Ramos (cell line): ENCODE measurements around the gene MUC15.

ENCODE experiments used
- in situ Hi-C: fragments of 300-500 bp; cut with MboI; formaldehyde crosslinking; loops from one replicate; pipeline ENCODE4 v1.14.3; 2022; ENCODE audit warnings: low sequenced_read_pairs; ENCODE audit not compliant: unreplicated experiment

Gene MUC15

DNA sequence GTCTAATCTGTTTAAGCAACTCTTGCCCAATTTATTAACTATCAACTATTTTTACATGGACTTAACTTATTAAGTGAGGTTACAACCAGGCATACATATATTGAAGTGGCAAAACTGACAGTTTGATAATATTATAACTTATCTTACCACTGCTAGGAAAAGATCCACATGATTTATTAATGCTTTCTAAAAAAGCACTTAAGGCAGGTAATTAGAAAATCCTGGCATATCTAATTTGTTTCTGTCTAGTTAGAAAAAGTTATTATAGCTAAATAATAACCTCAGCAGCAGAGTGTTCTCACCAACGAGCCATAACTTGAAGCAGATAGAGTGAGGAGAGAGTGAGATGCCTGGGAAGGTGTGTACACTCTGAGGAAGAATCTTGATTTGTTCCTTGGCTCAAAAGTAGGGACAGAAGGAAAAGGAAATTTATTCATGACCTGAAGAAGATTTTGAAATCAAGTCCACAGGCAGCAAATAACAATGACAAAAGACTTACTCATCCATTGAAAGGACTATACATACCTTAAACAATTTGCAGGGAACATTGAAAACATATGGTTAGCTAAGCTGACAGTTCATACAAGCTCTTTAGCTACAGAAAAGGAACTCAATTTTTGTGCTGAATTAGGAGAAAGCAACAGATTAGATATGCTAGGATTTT is 7.1 kb upstream of the MUC15 start:
- in situ Hi-C loops, result no loop called here

DNA sequence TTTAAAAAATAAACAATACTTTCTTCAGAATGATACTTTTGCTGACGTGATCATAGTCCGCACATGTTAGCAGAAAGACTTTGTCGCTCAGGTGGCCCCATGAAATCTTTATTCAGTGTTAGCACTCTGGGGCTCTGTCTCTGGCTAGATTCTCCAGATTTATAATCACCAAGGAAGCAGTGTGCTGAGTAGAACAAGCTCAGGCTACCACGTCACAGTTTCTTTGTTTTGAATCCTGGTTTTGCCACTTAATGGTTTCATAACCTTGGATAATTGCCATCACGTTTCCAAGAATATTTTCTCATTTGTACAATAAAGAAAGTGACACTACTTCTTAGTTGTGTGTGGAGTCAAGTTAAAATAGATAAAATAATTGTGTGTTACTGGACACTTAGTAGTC is 3.9 kb upstream of the MUC15 start:
- in situ Hi-C loops, result no loop called here

DNA sequence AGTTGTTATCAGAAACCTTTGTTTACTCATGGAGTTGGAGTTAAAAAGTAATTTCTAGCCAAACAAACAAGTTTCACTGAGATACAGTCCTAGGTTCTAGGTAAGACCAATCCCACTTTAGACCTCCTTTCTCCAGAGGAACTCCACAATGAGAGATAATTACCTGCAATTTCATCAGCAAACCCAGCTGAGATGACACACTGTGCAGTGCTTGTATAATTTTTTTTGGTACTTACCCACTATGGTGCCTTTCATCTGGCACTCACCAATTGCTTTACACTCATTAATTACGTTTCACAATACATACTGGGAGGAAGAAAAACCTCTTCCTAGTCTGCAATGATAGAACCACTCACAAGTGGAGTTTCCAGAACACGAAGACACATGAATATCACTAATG is 1.8 kb upstream of the MUC15 start:
- in situ Hi-C loops, result no loop called here

DNA sequence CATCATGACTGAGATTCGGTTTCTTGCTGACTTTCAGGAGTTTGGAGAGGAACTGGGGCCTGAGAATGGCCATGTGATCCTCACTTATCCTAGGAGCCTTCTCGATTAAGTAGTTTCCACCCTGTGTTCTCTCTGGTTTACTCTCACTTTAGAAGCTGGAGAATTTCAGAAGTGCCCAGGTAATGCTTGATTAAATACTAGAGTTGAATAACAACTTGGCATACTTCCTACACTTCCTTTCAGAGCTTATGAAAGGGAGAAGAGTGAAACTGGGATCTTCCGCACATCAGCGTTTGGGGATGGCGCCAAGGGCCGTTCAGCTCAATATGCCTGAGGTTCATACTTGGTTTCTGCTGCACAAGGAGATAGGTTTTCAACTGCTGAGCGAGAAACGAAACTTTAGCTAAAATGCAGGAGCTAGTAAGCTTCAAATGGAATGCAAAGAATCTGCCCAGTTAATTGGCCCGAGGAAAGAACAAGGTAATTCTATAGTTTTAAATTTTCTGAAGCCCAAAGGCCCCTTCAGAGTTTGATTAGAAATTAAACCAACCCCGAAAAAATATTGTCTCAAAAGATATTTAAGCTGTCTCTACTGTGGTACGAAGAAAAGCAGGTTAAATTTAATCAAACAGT is 823 bp upstream of the MUC15 start:
- in situ Hi-C loops, result no loop called here

DNA sequence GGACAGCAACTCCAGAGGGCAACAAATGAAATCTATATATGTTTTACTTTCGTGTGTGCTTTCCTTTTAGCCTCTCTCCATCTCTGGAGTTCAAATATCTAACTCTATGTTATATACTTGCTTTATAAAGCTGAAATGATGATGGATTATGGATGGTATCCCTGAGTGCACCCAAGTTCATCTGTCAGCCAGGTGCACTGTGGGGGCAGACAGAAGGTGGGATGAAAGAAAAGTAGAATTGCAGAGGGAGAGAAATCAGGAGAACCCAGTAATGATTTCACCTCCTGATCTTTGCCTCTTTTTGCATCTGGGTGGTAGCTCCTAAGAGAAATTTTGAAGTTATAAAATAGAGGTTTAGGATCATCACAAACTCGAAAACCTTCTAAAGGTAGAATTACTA is 2.4 kb downstream of the MUC15 start:
- in situ Hi-C loops, result no loop called here

DNA sequence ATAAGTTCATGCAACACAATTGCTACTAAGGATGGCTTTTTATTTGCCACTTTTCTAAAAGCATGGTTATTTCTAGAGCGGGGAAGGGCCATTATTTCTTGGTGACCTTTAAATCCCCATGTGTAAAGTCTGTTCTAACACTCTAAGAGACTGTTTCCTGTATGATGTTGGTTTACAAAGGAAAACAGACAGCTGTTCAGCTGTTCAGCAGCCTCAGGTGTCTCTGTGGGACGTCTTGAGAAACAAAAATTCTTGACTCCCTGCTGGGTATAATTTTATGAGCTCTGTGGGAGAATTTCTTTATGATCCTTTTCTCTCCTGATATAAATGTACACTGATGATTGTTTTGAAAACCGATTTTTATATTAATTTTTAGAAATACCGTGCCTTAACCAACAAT is 13.9 kb downstream of the MUC15 start:
- in situ Hi-C loops, result no loop called here

DNA sequence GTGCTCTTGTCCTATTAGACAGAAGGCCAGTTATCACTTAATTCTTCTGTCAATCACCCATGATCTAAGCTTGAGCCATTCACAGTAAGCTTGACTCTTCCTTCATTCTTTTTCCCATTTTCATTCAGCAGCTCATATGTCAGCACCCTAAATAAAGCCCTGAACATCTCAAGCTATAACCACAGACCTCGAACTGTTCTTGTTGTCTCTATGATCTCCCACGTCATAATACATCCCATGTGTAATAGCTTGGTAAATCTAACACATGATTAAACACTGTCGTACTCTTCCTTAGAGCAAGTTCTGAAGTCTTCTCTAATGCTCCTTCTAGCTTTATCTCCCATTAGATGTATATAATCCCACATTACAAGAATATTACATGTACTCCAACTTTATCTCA is 14.4 kb downstream of the MUC15 start:
- in situ Hi-C loops, result no loop called here

DNA sequence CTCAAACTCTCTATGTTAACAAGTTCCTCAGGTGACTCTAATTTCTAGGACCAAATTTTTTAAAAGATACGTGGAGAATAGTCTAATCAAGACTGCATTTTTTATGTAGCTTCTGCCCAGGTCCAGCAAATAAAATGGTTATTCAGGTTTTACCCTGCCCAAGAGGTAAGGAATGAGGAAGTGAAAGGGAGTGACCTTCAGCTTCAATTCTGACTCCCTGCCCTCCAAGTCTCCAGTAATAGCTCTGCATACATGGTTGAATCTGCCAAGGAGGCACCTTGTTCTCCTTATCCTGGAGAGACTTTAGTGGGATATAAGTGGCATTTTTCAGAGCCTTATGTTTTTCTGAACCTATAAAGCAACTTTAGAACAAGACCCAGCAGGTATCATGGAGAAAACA is 15.5 kb downstream of the MUC15 start:
- in situ Hi-C loops, result no loop called here

DNA sequence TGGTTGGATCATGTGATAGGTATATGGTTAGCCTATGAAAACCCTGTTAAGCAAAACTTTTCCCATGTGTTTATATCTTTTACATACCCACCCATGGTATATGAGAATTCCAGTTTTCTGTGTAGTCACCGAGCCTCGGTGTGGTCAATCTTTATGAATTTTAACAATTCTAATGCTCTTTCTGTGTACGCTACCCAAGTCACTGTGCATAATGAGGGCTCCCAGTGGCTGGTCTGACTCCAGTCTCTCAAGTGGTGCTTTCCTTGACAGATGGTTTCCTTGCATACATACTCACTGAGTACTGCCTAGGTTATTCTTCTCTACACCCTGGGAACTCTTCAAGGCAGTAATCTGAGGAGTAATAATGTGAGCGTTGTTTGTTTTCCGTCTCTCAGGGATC is 17.6 kb downstream of the MUC15 start:
- in situ Hi-C loops, result no loop called here

DNA sequence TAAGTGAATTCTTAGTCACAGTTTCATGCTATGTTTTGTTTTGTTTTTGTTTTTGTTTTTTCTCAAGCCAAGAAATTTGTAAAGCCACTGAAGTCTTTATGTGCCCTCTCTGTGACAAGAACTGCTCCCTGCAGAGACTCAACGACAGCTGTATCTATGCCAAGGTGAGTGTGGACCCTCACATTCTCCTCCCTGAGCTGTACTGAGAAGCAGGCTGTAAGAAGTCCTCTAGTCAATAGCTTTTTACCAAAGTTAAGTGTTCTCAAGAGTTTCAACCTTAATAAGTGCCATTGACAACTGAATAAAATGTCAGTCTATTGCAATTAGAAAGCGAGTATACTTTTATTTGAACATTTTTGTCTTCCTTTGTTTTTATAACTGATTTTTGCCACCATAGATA is 18.9 kb downstream of the MUC15 start:
- in situ Hi-C loops, result no loop called here

DNA sequence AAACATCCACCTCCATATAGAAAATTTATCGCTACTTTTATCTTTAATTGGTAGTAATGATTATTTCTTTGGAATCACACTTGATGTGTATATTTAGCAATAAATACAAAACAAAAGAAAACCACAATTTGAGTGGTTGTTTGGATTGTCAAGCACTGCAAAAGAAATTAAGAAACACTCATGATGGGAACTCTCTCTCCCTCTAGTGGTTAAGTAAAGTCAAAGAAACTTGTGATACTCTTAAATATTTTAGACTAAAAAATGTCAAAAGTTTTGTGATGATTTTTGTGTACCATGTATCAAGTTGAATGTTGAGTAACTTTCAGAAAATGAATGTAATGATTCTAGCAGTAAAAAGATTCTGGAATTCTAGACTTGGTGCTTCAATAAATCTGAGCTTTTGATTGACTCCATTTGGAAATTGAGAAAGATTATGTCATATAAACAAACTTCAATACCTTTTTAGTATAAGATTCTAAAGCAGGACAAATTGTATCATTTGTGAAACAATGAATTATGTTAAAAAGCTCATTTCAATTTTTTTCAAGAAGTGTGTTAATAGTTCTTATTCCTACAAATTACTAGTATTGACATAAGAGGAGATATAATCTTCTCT is 20.8 kb downstream of the MUC15 start:
- in situ Hi-C loops, result no loop called here

DNA sequence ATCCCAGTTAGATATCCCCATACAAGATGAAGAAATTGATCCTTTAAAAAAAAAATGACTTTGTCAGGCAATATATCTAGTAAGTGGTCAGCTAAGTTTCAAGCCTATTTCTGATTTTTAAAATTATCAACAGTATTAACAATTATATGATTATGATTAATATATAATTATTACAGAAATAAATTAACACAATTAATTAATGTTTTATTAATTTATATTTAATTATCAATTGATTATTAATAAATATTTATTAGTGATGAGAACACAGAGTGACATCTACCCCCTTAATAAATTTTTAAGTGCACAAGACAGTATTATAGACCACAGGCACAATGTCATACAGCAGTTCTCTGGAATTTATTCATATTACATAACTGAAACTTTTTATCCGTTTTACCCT is 22.0 kb downstream of the MUC15 start:
- in situ Hi-C loops, result no loop called here

DNA sequence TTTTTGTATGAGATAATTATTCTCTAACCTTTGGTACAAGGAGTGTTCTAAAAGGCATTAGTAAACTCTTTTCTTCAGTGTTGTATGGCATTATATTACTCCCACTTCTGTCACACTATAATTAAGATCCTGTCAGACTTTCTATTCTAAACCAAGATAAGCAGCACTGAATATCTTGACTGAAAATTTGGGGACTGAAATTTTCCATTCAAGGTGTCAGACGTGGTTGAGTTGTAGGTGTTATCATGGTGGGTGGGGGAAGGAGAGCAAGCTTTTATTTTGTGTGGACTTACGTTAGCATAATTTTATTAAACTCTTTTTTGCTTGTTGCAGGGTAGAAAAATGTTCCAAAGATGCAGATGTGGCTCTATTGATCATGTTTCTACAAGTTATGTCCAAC is 22.9 kb downstream of the MUC15 start:
- in situ Hi-C loops, result no loop called here

DNA sequence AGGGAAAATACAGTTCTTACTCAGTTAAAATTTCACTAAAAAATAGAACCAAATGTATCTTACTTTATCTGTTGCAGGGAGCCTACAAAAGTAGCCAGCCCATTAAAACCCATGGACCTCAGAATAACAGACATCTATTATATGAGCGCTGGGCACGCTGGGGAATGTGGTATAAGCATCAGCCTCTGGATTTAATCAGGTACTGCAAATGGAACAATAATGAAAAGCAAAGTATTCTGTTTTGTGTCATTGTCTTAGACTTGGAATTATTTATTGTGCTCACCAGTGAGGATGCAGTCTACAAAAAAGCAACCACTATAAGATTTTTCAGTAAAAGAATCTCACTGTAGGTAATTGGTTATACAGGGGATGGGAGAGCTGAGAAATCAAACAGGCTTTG is 30.2 kb downstream of the MUC15 start:
- in situ Hi-C loops, result no loop called here

DNA sequence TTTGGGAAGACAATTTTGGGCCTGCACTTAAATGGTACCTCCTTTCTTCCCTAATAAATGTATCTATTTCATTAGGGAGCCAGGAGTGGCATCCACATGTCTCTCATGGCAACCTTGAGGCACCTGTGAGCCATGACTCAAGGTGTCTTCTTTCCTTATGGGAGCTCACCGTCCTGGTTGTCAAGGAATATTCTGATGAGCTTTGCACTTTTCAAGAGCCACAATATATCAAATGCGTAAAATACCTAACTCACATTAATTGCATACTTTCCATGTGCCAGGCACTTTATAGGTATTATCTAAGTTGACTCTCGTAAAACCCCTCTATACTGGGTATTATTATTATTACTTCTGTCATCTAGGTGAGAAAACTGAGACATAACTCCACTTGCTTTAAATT is 32.5 kb downstream of the MUC15 start:
- in situ Hi-C loops, result no loop called here

DNA sequence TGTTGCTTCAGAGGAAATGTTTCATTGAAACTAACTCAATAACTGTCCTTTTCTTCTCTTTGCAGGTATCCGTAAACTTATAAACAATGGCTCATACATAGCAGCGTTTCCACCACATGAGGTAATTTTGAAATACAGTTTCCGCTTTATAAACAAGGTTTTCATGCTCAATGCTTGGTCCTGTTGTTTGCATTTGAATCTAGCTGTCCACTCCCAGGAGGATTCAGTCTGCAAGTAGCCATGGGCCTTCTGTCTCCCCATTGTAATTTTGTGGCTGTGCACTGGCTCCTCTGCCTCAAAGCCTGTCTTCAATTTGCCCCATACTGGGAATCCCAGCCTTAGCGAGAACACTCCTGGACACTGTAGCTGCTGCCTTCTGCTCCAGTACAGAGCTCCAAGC is 34.7 kb downstream of the MUC15 start:
- in situ Hi-C loops, result no loop called here

DNA sequence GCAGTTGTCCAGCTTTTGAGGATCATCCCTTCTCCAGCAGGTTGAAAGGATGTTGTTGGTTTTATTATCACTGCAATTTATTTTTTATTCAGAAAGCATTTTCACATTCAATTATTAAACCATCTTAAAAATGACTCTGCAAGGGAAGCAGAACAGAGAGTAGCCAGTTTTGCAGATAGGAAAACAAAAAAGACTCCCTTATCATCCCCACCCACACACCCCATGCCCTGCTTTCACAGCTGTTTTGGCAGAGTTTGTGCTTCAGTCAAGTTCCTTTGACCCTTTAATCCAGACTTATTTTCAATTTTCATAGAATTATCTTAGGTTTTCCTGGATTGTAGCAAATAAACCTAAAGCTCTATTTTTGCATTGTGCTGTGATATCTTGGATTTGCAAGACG is 44.4 kb downstream of the MUC15 start:
- in situ Hi-C loops, result no loop called here

DNA sequence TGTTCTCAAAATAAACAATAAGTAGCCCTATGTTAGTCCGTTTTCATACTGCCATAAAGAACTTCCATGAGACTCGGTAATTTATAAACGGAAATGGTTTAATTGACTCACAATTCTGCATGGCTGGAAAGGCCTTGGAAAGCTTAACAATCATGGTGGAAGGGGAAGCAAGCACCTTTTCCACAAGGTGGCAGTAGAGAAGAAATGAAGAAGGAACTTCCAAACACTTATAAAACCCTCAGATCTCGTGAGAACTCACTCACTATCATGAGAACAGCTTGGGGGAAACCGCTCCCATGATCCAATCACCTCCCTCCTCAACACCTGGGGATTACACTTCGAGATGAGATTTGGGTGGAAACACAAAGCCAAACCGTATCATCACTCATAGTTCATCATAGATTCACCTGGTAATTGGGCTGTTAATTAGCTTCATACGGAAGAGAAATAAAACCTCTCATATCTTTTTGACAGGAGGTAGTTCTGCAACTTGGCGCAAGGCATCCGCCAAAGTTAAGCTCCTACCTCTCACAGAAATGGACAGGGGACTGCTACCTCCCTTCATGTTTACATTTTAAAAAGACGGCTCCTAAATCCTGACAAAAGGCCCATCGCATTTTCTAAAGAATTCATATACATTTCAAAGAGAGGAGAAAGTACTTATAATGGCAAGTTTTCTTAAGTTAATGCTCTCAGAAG is 49.0 kb downstream of the MUC15 start:
- in situ Hi-C loops, result no loop called here

DNA sequence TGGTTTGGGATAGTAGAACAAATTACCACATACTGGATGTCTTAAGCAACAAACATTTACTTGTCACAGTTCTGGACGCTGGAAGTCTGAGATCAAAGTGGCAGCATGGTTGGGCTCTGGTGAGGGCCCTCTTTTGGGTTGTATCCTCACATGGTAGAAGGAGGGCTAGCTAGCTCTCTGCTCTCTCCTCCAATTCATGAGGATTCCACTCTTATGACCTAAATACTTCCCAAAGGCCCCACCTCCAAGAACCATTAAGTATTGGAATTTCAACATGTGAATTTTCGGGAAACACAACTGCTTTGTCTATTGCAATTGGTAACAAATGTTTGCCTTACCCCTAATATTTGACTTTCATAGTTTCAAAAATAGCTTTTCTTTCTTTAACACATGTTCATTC is 52.6 kb downstream of the MUC15 start:
- in situ Hi-C loops, result no loop called here

DNA sequence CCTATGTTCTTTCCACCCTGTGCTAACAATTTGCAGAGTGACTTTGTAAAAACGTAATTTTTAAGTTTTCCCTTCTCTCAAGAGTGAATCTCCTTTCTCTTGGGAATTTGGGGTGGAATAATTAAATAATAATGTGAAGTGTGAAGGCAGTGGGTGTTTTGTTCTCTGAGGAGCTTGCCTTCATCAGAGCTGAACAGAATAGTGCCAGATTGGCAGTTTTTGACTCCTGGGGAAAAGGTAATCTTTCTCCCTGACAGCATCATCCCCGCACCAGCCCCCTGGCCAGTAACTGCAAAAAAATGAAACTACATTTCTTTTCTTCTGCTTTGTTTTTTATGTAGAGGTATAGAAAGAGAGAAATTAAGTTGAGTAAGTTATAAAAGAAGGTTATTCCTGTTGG is 59.9 kb downstream of the MUC15 start:
- in situ Hi-C loops, result no loop called here

DNA sequence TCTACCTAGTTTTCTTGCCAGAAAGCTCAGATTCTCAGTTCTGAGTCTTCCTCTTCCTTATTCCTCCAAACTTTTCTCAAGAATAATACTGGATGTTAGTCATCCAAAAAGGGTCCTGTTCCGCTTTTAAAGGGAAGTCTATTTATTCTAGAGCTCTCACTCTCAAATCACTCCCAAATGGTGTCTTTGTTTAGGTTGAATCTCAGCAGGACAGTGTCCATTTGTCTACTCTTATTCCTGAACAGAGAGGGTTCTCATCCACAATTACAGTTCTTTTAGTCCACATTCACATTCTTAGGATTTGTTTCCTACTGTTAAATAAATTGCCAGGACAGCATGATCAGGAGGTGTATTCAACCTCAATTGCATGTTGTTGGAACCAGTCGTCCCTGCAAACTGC is 61.3 kb downstream of the MUC15 start:
- in situ Hi-C loops, result no loop called here
